NCI-H226 (cell line): ENCODE measurements around the gene BACH2.
"Not testable (repeated sequence)": the region's sequence is repeated elsewhere in the genome, so short reads cannot be mapped to it uniquely, and the experiment has no call there.

ENCODE experiments used
- DNase-seq: peaks from one replicate; pipeline ENCODE4 v3.0.0-alpha.2; 2015

BACH2 gene

DNA sequence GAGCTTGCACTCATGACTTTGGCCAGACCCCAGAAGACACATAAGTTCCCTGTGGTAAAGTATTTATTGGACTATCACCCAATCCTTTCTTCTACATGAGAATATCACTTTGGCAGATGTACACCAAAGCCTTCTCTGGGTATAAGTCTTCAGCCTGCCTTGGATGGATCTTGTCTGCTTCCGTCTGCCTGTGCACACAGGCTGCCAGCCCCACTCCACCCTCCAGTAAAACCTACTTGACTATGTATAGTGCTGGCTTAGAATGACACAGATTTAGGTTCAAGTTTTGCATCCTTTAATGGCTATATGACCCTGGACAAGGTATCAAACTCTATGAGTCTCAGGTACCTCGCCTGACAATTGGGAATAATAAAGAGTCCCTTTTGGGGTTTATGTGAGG is 63.4 kb downstream of the BACH2 start:
- no peak for DNase-seq

DNA sequence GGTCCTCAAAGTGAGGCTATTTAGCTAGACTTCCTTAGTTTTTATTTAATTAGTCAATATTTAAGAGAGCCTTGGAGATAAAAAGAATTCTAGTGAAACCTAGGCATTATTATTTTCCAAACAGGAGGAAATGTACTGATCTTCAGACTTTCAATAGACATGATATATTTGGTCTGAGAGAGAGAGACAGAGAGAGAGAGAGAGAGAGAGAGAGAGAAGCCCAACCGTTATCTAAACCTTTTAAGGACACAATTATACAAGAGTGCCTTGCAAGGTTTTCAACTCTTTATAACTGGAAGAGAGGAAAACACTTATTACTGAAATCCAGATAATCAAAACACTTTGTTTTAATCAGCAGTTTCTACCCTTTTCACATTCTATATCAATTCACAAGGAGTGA is 64.8 kb downstream of the BACH2 start:
- no peak for DNase-seq

DNA sequence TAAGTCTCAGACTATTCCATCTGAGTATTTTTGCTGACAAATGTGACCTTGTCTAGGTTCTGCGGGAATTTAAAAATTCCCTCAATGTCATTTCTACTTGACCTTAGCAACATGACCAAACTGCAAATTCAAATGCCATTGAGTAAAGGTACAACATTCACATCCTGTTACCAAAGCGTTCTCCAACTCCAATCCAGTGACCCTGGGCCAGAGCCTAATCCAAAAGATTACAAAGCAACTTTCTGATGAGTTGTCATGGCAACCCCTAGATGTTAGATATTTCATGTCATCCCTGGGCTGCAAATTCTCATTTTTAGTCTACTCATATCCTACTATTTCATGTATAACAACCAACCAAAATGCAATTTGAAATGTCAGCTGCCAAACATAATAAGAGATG is 65.3 kb downstream of the BACH2 start:
- no peak for DNase-seq

DNA sequence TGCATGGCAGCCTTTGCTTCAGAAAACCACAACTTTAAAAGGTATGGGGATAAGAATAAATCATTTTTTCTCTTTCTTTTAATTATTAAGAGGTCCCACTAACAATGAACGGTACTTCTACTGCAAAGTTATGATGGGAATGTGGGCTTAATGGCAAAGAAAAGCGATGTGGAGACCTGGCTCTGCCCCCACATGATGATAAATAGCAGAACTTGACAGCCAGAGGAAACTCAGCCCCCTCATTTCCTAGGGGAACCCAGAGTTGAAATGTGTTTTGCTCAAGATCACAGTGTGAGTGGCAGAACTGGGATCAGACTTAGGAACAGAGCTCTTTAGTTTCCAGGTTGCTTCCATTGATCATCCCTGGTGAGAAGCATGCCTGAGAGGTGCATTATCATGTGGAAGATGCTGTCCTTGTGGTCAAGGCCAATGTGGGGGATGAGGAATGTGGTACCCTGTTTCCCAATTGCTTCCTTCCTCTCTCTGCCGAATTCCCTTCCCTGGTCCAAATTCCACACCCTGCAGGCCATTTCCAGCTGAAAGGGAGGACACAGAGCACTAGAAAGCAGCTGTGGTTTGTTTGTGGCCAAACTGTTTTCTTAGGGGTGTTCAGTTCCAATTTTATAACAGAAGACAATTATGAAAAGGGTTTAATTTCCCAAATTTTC is 66.0 kb downstream of the BACH2 start:
- peak; percentile 45 for DNase-seq

DNA sequence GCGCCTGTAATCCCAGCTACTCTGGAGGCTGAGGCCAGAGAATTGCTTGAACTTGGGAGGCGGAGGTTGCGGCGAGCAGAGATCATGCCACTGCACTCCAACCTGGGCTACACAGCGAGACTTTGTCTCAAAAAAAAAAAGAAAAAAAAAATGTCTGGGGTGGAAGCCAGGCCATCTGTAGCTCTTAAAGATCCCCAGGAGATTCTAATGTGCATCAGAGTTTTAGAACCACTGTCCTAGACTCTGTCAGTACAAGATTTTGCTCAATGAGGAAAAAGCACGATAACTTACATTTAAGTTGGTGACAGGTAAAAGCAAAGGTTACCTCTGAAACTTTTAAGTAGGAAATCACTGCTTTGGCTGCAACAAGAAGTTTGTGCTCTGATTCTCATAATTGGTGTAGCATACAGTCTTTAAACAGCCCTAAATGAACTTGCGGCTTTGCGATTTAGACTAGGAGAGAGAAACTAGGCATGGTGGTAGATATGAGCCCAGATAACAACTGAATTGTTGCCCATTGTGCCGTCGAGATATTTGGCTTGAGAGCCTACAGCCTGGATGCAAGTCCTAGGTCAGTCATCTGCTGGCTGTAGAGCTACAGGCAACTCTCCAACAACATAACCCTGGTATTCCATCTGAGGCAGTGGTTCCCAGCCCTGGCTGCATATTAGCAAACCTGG is 67.2 kb downstream of the BACH2 start:
- DNase-seq = no peak

DNA sequence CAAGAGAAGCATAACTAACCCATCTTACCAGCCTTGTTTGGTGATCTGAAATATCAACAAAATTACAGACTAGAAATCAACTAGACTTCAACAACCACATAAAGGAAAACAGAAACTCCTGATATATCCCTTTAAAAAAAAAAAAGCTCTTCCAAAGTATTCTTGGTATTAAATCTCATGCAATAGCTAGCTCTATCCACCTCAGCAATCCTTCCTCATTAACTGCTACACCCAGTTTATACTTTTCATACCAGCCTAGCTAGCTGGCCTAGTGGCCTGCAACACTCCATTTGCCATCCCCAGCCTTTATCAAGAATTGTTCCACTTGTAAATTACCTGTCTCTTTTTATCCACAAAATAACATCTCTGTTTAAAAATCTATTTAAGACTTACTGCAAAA is 69.0 kb downstream of the BACH2 start:
- no peak for DNase-seq

DNA sequence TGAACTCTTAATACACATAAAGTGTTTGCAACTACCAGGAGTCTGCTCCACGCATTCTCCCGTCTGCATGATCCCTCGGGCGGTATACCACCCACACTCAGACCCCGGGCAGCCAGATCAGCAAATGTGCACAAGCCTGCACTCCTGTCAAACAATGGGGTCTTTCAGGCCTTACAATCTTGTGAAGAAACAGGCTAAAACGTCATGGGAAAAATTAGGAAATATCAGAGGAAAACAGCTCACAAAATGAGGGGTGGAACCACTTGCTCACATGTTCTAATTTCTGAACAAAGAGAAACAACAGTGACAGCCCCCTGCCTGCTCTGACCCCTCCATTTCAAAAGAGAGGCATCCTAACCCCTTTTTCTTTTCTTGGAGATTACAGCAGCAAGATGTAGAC is 69.4 kb downstream of the BACH2 start:
- DNase-seq = no peak

DNA sequence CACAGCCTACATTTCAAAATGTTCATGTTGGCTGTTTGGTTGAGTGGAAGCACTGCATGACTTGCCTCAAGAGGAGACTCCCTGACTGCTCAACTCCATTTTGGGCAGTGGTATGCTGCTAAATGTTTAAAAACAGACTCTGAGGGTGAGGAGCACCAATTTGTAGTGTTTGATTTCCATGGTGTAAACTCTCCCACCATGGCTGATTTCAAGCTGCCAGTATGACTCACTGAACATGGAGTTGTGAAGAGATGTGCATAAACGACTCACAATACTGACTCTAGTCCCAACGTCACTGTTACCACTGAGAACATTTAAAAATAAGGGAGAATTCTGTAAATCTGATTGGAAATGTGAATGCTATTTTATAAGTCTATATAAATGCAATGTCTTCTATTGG is 70.4 kb downstream of the BACH2 start:
- DNase-seq = peak; percentile 16

DNA sequence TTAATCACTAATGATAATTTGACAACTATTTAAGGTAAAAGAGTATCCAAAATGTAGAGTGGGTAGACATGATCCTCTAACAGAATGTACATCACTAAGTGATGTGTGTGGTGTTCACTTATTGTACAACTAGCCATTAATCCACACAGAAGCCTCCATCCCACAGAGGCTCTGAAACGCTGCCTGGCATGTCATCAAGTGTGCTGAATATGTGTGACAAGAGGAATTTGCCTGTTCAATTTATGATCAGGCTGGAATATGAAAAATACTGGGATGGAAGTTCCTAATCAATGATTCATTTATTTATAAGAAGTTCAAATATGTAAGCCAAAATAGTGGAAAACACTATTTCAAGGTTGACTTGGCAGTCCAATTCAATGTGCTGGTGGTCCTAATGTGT is 72.4 kb downstream of the BACH2 start:
- no peak for DNase-seq

DNA sequence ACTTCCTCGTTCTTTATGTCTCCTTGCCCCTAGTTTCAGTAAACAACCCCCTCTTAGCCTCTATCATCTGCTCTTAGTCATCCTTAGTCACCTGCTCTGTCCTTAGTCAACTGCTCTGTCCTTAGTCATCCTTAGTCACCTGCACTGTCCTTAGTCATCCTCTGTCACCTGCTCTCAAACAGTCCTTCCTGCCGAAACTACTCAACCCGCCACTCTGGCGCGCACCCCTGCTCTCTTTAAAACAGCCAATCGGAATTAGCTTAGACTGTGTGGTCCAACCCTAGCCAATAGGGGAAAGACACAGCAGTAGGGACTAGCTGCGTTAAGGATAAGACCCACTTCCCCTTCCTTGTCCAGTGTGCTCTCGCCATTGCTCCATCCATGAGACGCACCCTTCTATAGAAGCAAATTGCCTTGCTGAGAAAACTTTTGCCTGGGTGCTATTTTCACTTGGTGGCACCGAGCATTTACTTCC is 73.9 kb downstream of the BACH2 start:
- no peak for DNase-seq

DNA sequence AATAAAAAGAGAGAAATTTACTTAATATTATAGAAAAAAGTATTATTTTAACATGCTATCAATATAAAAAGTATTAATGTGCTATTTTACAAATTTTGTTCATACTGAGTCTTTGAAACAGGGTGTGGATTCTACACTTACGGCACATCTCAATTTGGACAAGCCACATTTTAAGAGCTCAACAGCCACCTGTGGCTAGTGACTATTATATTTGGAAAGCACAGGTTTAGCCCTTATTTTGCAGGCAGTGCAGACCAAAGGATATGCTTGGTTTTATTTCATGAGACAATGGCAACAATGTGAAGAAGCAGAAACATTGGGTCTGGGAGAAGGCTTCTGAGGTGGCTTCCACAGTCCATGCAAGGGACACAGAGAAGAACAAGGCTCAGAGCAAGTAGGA is 74.6 kb downstream of the BACH2 start:
- DNase-seq = no peak

DNA sequence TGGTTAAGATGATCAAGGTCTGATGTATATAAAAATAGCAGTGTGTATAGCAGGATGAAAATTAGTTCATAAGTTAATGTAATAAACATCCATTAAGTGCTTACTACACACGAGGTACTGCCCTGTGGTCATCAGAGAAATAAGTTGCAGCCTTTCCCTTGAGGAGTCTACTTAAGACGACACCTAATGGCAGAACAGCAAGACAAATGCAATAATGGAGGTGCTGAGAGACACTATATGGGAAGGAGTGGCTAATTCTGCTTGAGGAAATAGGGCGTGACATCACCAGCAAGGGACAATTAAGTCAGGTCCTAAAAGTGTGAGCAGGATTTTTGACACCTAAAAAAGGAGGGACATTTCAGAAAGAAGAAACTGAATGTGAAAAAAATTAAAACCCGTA is 75.2 kb downstream of the BACH2 start:
- DNase-seq = no peak

DNA sequence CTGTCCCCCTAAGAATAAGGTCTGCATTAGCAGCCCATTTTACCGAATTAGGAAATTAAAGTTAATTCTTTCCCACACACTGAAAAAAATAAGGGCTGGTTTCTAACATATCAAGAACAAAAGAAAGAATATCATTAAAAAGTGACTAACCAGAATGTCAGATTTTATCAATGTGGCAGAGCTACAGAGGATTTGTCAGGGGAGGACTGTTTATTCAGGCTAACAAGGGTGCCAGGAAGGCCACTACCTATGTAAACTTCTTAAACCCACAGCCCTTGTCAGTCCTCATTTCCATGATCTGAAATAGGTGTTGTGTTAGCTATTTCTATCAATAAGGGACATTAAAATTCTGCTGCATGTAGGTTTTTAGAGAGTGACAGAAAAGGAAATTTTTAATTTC is 76.4 kb downstream of the BACH2 start:
- DNase-seq = no peak

DNA sequence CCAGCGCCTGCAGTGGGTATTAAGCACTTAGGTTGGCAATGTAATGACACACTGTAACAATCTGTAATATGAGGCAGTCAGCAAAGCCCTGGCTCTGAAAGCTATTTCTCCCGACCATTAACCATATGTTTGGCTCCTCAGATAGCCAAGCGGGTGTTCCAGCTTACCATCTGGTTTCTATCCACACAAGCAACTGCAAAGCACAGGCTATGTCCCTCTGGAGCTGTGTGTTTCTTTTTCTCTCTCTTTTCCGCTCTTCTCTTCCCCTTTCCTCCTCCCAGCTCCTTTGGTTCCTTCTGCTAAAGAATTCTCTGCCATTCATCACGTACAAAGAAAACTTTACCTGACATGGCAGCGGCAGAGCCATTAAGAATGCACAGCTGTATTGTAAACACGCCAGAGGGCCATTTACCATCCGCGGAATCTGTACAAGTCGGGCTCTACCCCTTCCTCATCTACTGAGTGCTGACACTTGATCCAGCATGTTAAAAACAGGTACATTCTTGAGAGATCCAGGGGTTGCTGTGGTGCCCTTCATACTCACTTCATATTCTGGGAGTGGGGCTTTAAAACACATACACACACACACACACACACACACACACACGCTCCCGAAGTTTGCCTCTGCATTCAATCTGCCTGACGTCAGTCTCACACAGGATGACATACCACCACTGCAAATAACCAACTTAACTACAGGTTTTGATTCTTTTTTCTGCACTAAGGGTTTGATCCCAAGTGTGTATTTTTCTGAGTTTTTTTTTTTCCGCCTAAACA is 77.2 kb downstream of the BACH2 start:
- no peak for DNase-seq

DNA sequence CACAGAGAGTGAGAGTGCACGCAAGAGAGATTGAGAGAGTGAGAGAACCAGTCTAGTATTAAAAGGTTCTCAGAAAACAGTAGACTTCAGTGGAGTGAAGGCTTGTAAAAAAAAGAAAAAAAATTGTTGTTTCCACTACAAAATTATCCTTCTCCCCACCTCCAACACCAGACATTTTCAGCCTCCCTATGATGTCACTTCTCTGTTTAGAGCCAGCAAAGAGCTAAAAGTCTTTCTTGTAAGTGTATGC is 77.8 kb downstream of the BACH2 start:
- DNase-seq = peak; percentile 6

DNA sequence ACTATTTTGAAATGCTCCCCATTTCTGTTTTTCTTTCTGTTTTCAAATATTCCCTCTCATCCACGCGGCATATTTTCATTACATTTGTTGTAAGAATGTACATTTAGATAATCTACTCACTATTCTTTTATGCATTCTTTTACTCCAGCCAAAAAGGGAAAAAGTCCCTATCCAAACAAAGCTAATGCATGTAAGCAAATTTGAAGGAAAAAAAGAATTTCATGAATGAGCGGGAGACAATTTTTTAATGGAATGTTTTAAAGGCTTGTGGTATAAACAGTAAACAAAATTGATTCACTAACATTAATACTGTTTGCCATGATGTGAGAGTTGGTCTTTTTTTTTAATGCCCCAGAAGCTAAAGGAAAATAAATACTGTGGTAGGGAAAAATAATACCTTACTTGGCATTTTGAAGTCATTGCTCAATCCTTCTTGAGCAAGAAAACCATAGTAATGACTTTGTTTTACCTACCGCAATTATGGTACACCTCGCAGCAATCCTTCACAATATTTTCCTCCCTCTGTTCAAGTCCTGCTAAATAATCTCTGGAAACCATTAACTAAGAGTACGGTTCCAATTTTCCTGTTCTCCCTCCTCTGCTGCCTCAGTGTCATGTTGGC is 79.0 kb downstream of the BACH2 start:
- no peak for DNase-seq

DNA sequence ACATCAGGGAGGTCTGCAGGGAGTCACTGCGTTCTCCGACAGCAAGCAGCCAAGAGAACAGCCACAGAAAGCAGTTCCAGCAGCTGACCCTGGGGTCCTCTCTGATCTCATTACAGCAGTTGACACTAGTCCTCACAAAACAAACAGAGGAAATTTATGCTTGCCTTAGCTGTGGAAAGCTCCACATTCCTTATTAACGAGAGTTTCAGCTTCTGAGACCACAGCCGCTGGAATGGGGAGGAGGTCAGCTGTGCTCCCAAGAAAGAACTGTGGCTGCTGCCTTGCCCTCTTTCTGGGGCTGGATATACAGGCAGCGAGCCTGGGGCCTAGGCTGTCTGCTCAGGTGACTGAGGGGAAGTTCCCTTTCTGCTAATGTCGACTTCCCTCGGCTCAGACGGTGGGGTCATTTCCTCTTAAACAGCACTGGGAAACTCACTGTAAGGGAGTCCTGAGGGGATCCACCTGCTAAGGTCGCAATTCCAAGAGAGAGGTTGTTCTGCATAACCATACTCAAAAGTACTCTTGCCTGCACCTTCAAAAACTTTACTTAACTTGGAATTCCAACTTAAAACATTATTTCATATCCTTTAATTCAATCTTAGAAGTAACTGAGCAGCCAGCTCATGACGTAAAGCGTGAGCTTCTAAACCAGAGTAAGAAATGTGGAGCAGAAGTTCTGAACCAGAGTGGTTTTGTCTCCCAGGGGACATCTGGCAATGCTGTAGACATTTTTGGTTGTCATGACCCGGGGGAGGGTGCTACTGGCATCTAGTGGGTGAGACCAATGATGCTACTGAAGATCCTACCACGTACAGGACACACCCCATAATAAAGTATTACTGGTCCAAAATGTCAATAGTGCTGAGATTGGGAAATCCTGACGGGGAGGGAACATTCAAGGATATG is 80.3 kb downstream of the BACH2 start:
- DNase-seq = peak; percentile 27

DNA sequence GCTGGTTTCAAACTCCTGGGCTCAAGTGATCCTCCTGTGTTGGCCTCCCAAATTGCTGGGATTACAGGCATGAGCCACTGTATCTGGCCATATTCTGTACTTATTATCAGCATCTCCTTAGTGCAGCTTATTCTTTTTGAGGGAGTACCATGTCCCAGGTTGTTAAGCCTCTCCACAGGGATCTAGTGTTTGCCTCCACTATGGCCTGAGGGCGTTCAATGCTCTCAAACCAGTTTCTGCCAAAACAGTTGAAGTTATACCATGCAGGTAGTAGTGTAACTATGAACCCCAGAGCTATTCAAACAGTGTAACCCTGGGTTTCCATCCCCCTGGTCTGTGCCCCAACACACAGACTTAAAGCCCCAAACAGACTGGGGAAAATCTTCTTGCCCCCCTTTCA is 81.7 kb downstream of the BACH2 start:
- no peak for DNase-seq

DNA sequence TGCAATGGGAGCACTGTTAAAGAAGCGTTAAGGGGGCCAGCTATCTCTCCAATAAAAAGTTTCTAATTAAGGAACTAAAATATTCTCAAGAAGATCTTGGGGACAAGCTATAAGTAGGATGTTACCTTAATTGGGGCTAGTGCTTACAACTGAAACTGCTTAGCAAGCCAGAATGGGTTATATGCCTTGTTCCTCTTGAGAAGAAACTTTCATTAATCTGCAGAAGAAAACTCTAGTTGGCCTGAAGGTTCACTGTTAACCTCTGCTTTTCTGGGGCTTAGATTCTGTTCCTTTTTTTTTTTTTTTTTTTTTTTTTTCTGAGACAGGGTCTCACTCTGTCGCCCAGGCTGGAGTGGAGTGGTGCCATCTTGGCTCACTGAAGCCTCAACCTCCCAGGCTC is 82.2 kb downstream of the BACH2 start:
- no peak for DNase-seq

DNA sequence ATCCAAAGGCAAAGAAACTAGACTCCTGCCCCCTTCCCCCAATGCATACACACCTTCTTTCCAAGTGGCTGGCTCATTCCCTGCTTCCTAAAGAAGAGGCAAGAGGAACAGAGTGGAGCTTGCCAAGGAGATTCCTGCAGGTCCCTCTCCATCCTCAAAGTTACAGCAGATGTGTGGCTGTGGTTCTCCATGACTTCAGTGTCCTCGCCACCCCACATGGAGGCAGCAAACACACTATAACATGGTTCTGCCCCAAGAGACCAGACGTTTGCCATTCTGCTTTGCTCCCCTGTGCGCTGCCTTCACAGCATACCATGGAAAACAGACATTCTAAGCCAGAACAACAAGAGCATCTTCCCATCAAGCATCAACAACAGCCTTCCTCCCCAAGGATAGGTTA is 84.4 kb downstream of the BACH2 start:
- DNase-seq = no peak

DNA sequence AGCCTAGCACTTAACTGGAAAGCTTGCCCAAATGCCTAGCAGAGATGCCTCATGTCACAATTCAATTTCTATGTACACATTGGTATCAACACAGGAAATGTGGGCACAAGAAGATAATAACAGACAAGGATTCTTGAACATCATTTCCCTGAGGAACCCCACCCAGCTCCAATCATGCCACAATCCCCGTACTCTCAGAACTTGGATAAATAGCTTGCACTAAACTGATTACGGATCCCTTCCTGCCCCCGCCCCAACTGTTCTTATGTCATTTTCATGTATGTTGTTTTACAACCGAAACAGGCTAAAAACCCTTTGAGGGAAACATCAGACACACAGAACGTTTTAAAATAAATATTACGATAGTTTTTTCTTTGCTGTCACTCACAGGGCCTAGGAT is 87.1 kb downstream of the BACH2 start:
- DNase-seq = no peak

DNA sequence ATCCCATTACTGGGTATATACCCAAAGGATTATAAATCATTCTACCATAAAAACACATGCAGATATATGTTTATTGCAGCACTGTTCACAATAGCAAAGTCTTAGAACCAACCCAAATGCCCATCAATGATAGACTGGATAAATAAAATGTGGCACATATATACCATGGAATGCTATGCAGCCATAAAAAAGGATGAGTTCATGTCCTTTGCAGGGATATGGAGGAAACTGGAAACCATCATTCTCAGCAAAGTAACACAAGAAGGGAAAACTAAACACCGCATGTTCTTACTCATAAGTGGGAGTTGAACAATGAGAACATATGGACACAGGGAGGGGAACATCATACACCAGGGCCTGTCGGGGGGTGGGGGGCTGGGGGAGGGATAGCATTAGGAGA is 88.0 kb downstream of the BACH2 start:
- DNase-seq = not testable (repeated sequence)
